Measurements from ENCODE around the gene PANK4. TPM values are rescaled to one million over a fixed set of nuclear protein-coding genes. Genes with fewer than 3 reads are reported as not detected.
"Not testable (repeated sequence)": the region's sequence is repeated elsewhere in the genome, so short reads cannot be mapped to it uniquely, and the experiment has no call there.

Gene PANK4
- total RNA-seq, 1 donor from 2014 or later: 26.1 TPM

GRCh38 chr1:2462819-2463218 lies 63.6 kb downstream of the PANK4 start:
- H3K36me3 ChIP-seq (ENCODE audit: control insufficient read depth in 3 of 3, insufficient read depth in 3 of 3, low read length in 3 of 3): no peaks in the 10 kb centered on the region
- H3K4me3 ChIP-seq (ENCODE audit: low read length in 3 of 3): no peak overlapping the region
- no peak overlapping the region for H3K9ac ChIP-seq (ENCODE audit: low read depth in 1 of 3, low read length in 3 of 3)
- H3K27me3 ChIP-seq (ENCODE audit: control insufficient read depth in 3 of 3, insufficient read depth in 3 of 3, low read length in 3 of 3): peaks cover 48 to 83% (median 67%) of the 10 kb centered on the region in 3 donors
- no peaks in the 10 kb centered on the region for H3K9me3 ChIP-seq (ENCODE audit: control insufficient read depth in 3 of 3, low read length in 3 of 3)
- no peak overlapping the region for H3K27ac ChIP-seq (ENCODE audit: low read depth, low read length)
- H3K4me1 ChIP-seq (ENCODE audit: control insufficient read depth in 3 of 3, insufficient read depth in 3 of 3, low read length in 3 of 3): peaks cover 0 to 21% (median 16%) of the 10 kb centered on the region in 3 donors

- Histone ChIP-seq H3K4me1 (ENCODE audit: control insufficient read depth in 3 of 3, insufficient read depth in 3 of 3, low read length in 3 of 3) (peaks cover 0 to 21% (median 16%) of the 10 kb centered on the region in 3 donors), H3K27me3 (ENCODE audit: control insufficient read depth in 3 of 3, insufficient read depth in 3 of 3, low read length in 3 of 3) (peaks cover 37 to 78% (median 52%) of the 10 kb centered on the region in 3 donors), H3K4me3 (ENCODE audit: low read length in 3 of 3) (no peak overlapping the region), H3K9me3 (ENCODE audit: control insufficient read depth in 3 of 3, low read length in 3 of 3) (no peaks in the 10 kb centered on the region), H3K9ac (ENCODE audit: low read depth in 1 of 3, low read length in 3 of 3) (no peak overlapping the region), H3K36me3 (ENCODE audit: control insufficient read depth in 3 of 3, insufficient read depth in 3 of 3, low read length in 3 of 3) (no peaks in the 10 kb centered on the region), H3K27ac (ENCODE audit: low read depth, low read length) (no peak overlapping the region)
Measured at GRCh38 chr1:2460996-2461751, 65.2 kb downstream of the PANK4 start.

GRCh38 chr1:2460203-2460602 lies 66.2 kb downstream of the PANK4 start:
- H3K27me3 ChIP-seq (ENCODE audit: control insufficient read depth in 3 of 3, insufficient read depth in 3 of 3, low read length in 3 of 3): peaks cover 29 to 68% (median 48%) of the 10 kb centered on the region in 3 donors
- H3K9me3 ChIP-seq (ENCODE audit: control insufficient read depth in 3 of 3, low read length in 3 of 3): no peaks in the 10 kb centered on the region
- H3K4me1 ChIP-seq (ENCODE audit: control insufficient read depth in 3 of 3, insufficient read depth in 3 of 3, low read length in 3 of 3): peaks cover 0 to 21% (median 16%) of the 10 kb centered on the region in 3 donors
- no peaks in the 10 kb centered on the region for H3K36me3 ChIP-seq (ENCODE audit: control insufficient read depth in 3 of 3, insufficient read depth in 3 of 3, low read length in 3 of 3)
- no peak overlapping the region for H3K4me3 ChIP-seq (ENCODE audit: low read length in 3 of 3)
- no peak overlapping the region for H3K9ac ChIP-seq (ENCODE audit: low read depth in 1 of 3, low read length in 3 of 3)
- no peak overlapping the region for H3K27ac ChIP-seq (ENCODE audit: low read depth, low read length)

- peaks cover 0 to 21% (median 16%) of the 10 kb centered on the region in 3 donors for H3K4me1 ChIP-seq (ENCODE audit: control insufficient read depth in 3 of 3, insufficient read depth in 3 of 3, low read length in 3 of 3)
- H3K27ac ChIP-seq (ENCODE audit: low read depth, low read length): no peak overlapping the region
- peaks cover 25 to 64% (median 44%) of the 10 kb centered on the region in 3 donors for H3K27me3 ChIP-seq (ENCODE audit: control insufficient read depth in 3 of 3, insufficient read depth in 3 of 3, low read length in 3 of 3)
- no peak overlapping the region for H3K4me3 ChIP-seq (ENCODE audit: low read length in 3 of 3)
- H3K9ac ChIP-seq (ENCODE audit: low read depth in 1 of 3, low read length in 3 of 3): no peak overlapping the region
- no peaks in the 10 kb centered on the region for H3K36me3 ChIP-seq (ENCODE audit: control insufficient read depth in 3 of 3, insufficient read depth in 3 of 3, low read length in 3 of 3)
- H3K9me3 ChIP-seq (ENCODE audit: control insufficient read depth in 3 of 3, low read length in 3 of 3): no peaks in the 10 kb centered on the region
Measured at GRCh38 chr1:2459757-2460156, 66.6 kb downstream of the PANK4 start.

GRCh38 chr1:2459102-2459753 lies 67.2 kb downstream of the PANK4 start:
- H3K4me3 ChIP-seq (ENCODE audit: low read length in 3 of 3); H3K27ac ChIP-seq (ENCODE audit: low read depth, low read length); H3K36me3 ChIP-seq (ENCODE audit: control insufficient read depth in 3 of 3, insufficient read depth in 3 of 3, low read length in 3 of 3); H3K9ac ChIP-seq (ENCODE audit: low read depth in 1 of 3, low read length in 3 of 3); H3K9me3 ChIP-seq (ENCODE audit: control insufficient read depth in 3 of 3, low read length in 3 of 3): not testable (repeated sequence)
- Histone ChIP-seq H3K27me3 (ENCODE audit: control insufficient read depth in 3 of 3, insufficient read depth in 3 of 3, low read length in 3 of 3) (peaks cover 20 to 64% (median 44%) of the 10 kb centered on the region in 3 donors), H3K4me1 (ENCODE audit: control insufficient read depth in 3 of 3, insufficient read depth in 3 of 3, low read length in 3 of 3) (peaks cover 0 to 21% (median 16%) of the 10 kb centered on the region in 3 donors)

GRCh38 chr1:2458687-2459086 lies 67.7 kb downstream of the PANK4 start:
- H3K9ac ChIP-seq (ENCODE audit: low read depth in 1 of 3, low read length in 3 of 3): no peak overlapping the region
- no peak overlapping the region for H3K27ac ChIP-seq (ENCODE audit: low read depth, low read length)
- H3K4me3 ChIP-seq (ENCODE audit: low read length in 3 of 3): no peak overlapping the region
- peaks cover 0 to 21% (median 16%) of the 10 kb centered on the region in 3 donors for H3K4me1 ChIP-seq (ENCODE audit: control insufficient read depth in 3 of 3, insufficient read depth in 3 of 3, low read length in 3 of 3)
- H3K27me3 ChIP-seq (ENCODE audit: control insufficient read depth in 3 of 3, insufficient read depth in 3 of 3, low read length in 3 of 3): peaks cover 14 to 63% (median 43%) of the 10 kb centered on the region in 3 donors
- H3K36me3 ChIP-seq (ENCODE audit: control insufficient read depth in 3 of 3, insufficient read depth in 3 of 3, low read length in 3 of 3): no peaks in the 10 kb centered on the region
- no peaks in the 10 kb centered on the region for H3K9me3 ChIP-seq (ENCODE audit: control insufficient read depth in 3 of 3, low read length in 3 of 3)

Other genes starting within 250 kb of the PANK4 start
- gene MORN1, start 135.0 kb downstream of the PANK4 start, total RNA-seq: 4.2 TPM
- 35.5 TPM for gene RER1, start 134.8 kb downstream of the PANK4 start, total RNA-seq
- 27.1 TPM for gene PEX10, start 114.0 kb downstream of the PANK4 start, total RNA-seq
- gene PLCH2, start 50.3 kb downstream of the PANK4 start, total RNA-seq: under 0.01 TPM
- gene HES5, start 3.7 kb upstream of the PANK4 start, total RNA-seq: 1.6 TPM
- gene TNFRSF14, start 29.8 kb upstream of the PANK4 start, total RNA-seq: 11.5 TPM
- 5.7 TPM for gene PRXL2B, start 60.2 kb upstream of the PANK4 start, total RNA-seq
- 1.0 TPM for gene MMEL1, start 106.4 kb upstream of the PANK4 start, total RNA-seq